Measurements from ENCODE around the gene CFAP100. TPM values are rescaled to one million over a fixed set of nuclear protein-coding genes. Genes with fewer than 3 reads are reported as not detected.

CFAP100 gene
- total RNA-seq, 1 donor from 2014 or later: not detected

DNA sequence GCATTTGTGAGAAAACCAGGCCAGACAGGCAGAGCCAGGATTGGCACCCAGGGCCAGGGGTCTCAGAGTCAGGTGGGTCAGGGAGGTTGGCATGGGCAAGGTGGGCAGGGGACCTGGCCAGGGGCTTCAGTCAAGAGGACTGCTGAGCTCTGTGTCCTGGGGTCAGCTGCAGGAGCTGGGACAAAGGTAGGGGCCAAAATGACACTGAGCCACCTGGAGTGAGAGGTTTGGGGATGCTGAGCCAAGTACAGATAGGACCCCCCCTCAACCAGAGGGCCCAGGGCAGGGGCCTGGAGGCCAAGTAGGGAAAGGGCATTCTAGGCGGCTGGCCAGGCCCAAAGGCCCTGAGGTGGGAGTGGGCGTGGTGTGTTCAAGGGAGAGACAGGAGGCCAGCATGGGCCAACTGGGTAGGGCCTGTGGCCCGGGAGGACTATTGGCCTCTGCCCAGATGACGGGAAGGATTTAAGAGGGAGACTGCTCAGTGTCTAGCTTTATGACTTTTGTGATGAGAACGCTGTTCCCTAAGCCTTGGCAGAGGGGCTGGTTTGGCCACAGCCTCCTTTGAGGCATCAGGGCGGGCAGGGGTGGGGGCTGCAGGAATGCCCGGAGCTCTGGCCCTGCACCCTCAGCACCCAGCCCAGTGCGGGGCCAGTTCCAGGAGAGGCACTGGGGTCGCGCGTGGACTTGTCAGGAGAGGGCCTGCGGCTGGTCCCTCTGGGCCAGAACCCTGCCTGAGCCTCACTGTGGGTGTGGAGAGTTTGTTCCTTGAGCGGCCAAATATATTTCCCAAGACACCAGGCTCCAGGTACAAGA, 3.1 kb downstream of the CFAP100 start:
- H3K4me2 ChIP-seq (ENCODE audit: low read length): no peak overlapping the region
- DNase-seq (ENCODE audit: low read depth) (no peak), FAIRE-seq (no peak)
- H3K36me3 Mint-ChIP-seq (ENCODE audit: low read depth, unreplicated experiment): peaks cover 2% of the 10 kb centered on the region
- H3K27me3 ChIP-seq (ENCODE audit: insufficient read depth, low read length): peaks cover 15% of the 10 kb centered on the region
- no peaks in the 10 kb centered on the region for H3K9me3 Mint-ChIP-seq (ENCODE audit: unreplicated experiment)
- no peaks in the 10 kb centered on the region for H3K79me2 ChIP-seq (ENCODE audit: insufficient read depth, low read length)
- no peaks in the 10 kb centered on the region for H3K4me1 ChIP-seq (ENCODE audit: insufficient read depth, low read length)
- no peak overlapping the region for H3K4me3 ChIP-seq (ENCODE audit: insufficient read depth, low read depth, low read length)
- no peaks in the 10 kb centered on the region for H3K9me3 ChIP-seq (ENCODE audit: insufficient read depth, low read depth, low read length)
- H3K9ac ChIP-seq (ENCODE audit: low read length): no peak overlapping the region
- H3K27ac ChIP-seq (ENCODE audit: low read depth, low read length): no peak overlapping the region
- no peak for TF ChIP-seq EZH2 (IDR thresholded peaks at IDR 0.05; ENCODE audit: insufficient read depth, low read length)
- no peak for TF ChIP-seq CTCF (IDR thresholded peaks at IDR 0.05; ENCODE audit: insufficient read depth, low read depth, low read length)
- H3K4me1 Mint-ChIP-seq (ENCODE audit: low read depth, unreplicated experiment): no peaks in the 10 kb centered on the region
- H3K4me3 Mint-ChIP-seq (ENCODE audit: unreplicated experiment): no peak overlapping the region
- H4K20me1 ChIP-seq (ENCODE audit: insufficient read depth, low read length): no peaks in the 10 kb centered on the region
- no peak overlapping the region for H2AFZ ChIP-seq (ENCODE audit: low read depth, low read length)
- H3K27me3 Mint-ChIP-seq (ENCODE audit: low read depth, unreplicated experiment): peaks cover 48% of the 10 kb centered on the region
- H3K27ac Mint-ChIP-seq (ENCODE audit: unreplicated experiment): no peak overlapping the region
- no peaks in the 10 kb centered on the region for H3K36me3 ChIP-seq (ENCODE audit: insufficient read depth, low read length)

- Histone ChIP-seq H3K27ac (ENCODE audit: low read depth, low read length) (no peak overlapping the region), H3K9me3 (ENCODE audit: insufficient read depth, low read depth, low read length) (no peaks in the 10 kb centered on the region), H3K27me3 (ENCODE audit: insufficient read depth, low read length) (peaks cover 8% of the 10 kb centered on the region), H3K9ac (ENCODE audit: low read length) (no peak overlapping the region), H3K36me3 (ENCODE audit: insufficient read depth, low read length) (no peaks in the 10 kb centered on the region), H4K20me1 (ENCODE audit: insufficient read depth, low read length) (no peaks in the 10 kb centered on the region), H3K4me1 (ENCODE audit: insufficient read depth, low read length) (no peaks in the 10 kb centered on the region), H3K79me2 (ENCODE audit: insufficient read depth, low read length) (no peaks in the 10 kb centered on the region), H3K4me2 (ENCODE audit: low read length) (no peak overlapping the region), H2AFZ (ENCODE audit: low read depth, low read length) (no peak overlapping the region), H3K4me3 (ENCODE audit: insufficient read depth, low read depth, low read length) (no peak overlapping the region)
- no peaks in the 10 kb centered on the region for H3K9me3 Mint-ChIP-seq (ENCODE audit: unreplicated experiment)
- TF ChIP-seq CTCF (IDR thresholded peaks at IDR 0.05; ENCODE audit: insufficient read depth, low read depth, low read length) (no peak), EZH2 (IDR thresholded peaks at IDR 0.05; ENCODE audit: insufficient read depth, low read length) (no peak)
- H3K4me3 Mint-ChIP-seq (ENCODE audit: unreplicated experiment): no peak overlapping the region
- FAIRE-seq (no peak), DNase-seq (ENCODE audit: low read depth) (no peak)
- no peaks in the 10 kb centered on the region for H3K4me1 Mint-ChIP-seq (ENCODE audit: low read depth, unreplicated experiment)
- H3K27me3 Mint-ChIP-seq (ENCODE audit: low read depth, unreplicated experiment): peaks cover 42% of the 10 kb centered on the region
- H3K36me3 Mint-ChIP-seq (ENCODE audit: low read depth, unreplicated experiment): peaks cover 2% of the 10 kb centered on the region
- H3K27ac Mint-ChIP-seq (ENCODE audit: unreplicated experiment): peak overlapping the region; percentile 56
Observed at GRCh38 chr3:126398423-126399350, 4.0 kb downstream of the CFAP100 start.
